HG03103 (cell line): ENCODE results near the gene EEF1AKMT1.
"Not testable (repeated sequence)": the region's sequence is repeated elsewhere in the genome, so short reads cannot be mapped to it uniquely, and the experiment has no call there.

ENCODE experiments used
- ATAC-seq: cut with Tn5 transposase; IDR thresholded peaks from one replicate; pipeline ENCODE4 v1.9.1; 2021; ENCODE audit warnings: low read depth; ENCODE audit not compliant: unreplicated experiment

The EEF1AKMT1 gene

GRCh38 chr13:20702530-20702914 lies 71.2 kb downstream of the EEF1AKMT1 start:
- ATAC-seq, result no peak

GRCh38 chr13:20701461-20701860 lies 72.3 kb downstream of the EEF1AKMT1 start:
- ATAC-seq, result no peak

- ATAC-seq, result no peak
These were observed 73.5 kb downstream of the EEF1AKMT1 start for GRCh38 chr13:20700288-20700687.

GRCh38 chr13:20699715-20700114 lies 74.0 kb downstream of the EEF1AKMT1 start:
- ATAC-seq, result no peak

GRCh38 chr13:20696073-20696472 lies 77.7 kb downstream of the EEF1AKMT1 start:
- no peak for ATAC-seq

- no peak for ATAC-seq
These were observed 82.1 kb downstream of the EEF1AKMT1 start for GRCh38 chr13:20691616-20692015.

GRCh38 chr13:20689291-20689690 lies 84.5 kb downstream of the EEF1AKMT1 start:
- ATAC-seq, result no peak

- no peak for ATAC-seq
These were observed 86.7 kb downstream of the EEF1AKMT1 start for GRCh38 chr13:20686863-20687579.

GRCh38 chr13:20686167-20686566 lies 87.6 kb downstream of the EEF1AKMT1 start:
- ATAC-seq, result no peak

- ATAC-seq, result no peak
These were observed 88.7 kb downstream of the EEF1AKMT1 start for GRCh38 chr13:20685092-20685491.

- no peak for ATAC-seq
These were observed 89.2 kb downstream of the EEF1AKMT1 start for GRCh38 chr13:20684546-20684945.

GRCh38 chr13:20684041-20684440 lies 89.7 kb downstream of the EEF1AKMT1 start:
- ATAC-seq, result no peak

GRCh38 chr13:20682061-20682460 lies 91.7 kb downstream of the EEF1AKMT1 start:
- ATAC-seq, result no peak

- not testable (repeated sequence) for ATAC-seq
These were observed 92.3 kb downstream of the EEF1AKMT1 start for GRCh38 chr13:20681481-20681880.

GRCh38 chr13:20680416-20681080 lies 93.2 kb downstream of the EEF1AKMT1 start:
- ATAC-seq, result no peak

GRCh38 chr13:20679879-20680278 lies 93.9 kb downstream of the EEF1AKMT1 start:
- no peak for ATAC-seq
